Fibroblast of gingiva (primary cell): Measurements from ENCODE around the gene CHCHD10.
A peak's percentile ranks its signal among the peaks of the same experiment; 100 is the strongest.
"Not testable (repeated sequence)": the region's sequence is repeated elsewhere in the genome, so short reads cannot be mapped to it uniquely, and the experiment has no call there.

Source experiments
- DNase-seq: peaks from one replicate; pipeline ENCODE4 v3.0.0-alpha.2; 2011; ENCODE audit warnings: low read depth

Gene CHCHD10

DNA sequence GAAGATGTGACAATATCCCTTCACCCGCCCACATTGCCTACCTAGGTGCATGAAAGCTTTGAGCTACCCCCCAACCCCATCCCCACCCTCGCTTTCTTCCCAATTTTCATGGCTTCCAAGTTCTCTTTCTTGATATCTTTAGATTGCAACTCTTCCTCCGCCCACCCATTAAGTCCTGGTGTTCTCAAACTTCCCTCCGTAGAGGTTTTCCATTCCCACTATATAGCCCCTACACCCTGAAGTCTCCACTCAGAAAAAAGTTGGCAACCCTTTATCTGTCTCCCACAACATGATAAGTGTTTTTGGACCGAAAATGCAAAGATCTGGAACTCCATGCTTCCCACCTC lies 17.4 kb downstream of the CHCHD10 start:
- no peak for DNase-seq

DNA sequence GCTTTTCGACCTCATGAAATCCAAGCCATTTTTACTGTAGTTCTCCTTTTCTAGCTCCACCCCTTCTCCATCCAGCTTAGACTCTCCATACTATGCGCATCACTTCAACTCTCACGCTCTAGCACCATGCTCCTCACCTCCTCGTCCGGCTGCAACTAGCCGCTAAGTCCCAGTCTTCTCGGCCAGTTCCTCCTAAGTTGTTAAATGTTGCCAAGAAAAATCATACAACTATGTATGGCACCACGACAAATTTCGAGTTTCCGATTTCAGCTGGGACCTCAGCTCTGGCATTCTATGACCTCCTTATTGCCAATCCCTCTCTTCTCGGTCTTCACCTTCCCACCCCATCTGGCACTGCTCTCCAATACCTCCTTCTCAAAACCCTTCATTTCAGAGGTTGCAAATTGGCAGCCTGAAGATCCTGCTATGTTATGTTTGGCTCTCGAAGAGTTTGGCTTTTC lies 17.9 kb downstream of the CHCHD10 start:
- DNase-seq = peak; percentile 34

DNA sequence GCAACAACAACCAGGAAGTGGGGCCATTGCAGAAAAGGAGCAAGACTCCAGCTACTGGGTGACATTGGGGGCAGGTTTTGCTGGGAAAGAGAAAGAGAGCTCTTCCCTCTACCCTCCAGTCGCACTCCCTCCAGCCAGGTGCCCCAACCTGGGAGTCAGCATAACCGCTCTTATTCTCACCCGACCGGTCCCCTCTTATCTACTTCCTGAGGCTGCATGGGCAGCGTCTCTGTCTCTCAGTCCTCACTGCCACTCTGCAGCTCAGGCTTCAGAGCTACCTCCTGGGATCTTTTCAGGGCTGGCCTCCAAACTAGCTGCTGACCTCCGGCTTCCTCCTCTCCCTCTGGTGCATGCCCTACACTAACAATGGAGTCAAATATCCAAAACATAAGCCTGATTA lies 22.0 kb downstream of the CHCHD10 start:
- no peak for DNase-seq

DNA sequence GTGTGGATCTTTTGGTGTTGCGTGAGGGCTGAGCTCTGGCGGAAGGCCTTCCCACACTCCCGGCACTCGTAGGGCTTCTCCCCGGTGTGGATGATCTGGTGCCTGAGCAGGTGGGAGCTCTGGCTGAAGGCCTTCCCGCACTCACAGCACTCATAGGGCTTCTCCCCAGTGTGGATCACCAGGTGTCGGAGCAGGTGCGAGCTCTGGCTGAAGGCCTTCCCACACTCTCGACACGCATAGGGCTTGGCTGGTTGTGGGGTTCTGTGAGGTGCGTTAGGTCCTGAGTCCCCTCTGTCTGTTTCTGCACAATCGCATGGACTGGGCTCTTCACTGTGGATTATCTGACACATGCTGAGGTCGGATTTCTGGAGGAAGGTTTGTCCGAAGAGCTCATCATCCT lies 23.3 kb downstream of the CHCHD10 start:
- DNase-seq = no peak

DNA sequence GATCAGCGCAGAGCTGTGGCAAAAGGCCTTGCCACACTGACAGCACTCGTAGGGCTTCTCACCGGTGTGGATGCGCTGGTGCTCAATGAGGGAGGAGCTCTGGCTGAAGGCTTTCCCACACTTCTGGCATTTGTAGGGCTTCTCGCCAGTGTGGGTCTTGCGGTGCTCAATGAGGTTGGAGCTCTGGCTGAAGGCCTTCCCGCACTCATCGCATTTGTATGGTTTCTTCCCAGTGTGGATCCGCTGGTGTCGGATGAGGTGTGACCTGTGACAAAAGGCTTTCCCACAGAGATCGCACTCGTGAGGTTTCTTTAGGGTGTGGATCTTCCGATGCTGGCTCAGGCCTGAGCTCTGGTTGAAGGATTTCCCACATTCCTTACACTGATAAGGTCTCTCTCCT lies 23.8 kb downstream of the CHCHD10 start:
- DNase-seq = no peak

DNA sequence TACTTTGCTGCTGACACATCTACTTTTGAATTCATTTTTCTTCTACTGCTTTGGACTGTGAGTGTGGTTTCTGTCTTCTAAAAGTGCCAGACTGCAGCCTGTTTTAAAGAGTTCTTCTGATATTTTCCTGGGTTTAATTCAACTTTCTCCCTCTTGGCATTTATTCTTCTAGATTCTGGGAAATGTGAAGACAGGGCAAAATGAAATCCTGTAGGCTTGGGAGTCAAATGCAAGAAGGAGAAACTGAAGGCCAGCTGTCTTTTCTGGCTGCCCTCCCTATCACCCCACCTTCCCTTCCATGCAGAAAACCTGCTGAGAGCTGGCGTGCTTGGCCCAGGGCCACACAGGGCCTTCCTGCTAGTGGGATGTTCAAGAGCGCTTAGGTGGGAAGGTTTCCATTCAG lies 24.5 kb downstream of the CHCHD10 start:
- DNase-seq = no peak

DNA sequence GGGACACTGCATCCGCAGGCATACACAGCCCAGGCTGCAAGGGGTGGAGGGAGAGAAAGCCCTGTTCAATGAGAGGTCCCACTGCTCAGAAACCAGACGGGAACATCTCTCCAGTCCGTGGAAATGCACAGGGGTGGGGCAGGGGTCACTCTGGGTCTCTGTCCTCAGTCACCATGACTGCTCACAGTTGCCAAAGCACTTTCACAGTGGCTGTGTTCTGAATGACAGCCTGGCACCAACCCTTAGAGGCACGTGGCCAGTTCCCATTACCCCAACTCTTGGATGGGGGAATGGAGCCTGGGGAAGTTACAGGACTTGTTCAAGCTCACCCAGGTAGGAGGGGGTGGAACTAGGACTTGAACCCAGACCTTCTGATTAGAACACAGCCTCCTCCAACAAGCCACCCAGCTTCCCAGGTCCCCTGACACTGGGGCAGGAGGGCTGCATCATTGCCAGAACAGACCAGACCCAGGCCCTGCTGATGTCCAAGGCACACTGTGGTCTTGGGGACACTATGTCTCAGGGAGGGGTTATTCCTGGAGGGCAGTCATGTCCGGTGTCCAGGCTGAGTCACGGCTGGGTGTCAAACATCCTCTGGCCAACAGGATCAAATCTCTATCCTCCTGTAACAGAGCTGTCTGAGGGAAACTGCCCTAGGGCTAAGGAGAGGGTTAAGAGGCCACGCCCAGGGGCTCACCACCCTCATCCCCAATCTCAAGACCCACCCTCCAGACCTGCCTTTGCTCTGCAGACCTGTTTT lies 25.1 kb downstream of the CHCHD10 start:
- DNase-seq = no peak

DNA sequence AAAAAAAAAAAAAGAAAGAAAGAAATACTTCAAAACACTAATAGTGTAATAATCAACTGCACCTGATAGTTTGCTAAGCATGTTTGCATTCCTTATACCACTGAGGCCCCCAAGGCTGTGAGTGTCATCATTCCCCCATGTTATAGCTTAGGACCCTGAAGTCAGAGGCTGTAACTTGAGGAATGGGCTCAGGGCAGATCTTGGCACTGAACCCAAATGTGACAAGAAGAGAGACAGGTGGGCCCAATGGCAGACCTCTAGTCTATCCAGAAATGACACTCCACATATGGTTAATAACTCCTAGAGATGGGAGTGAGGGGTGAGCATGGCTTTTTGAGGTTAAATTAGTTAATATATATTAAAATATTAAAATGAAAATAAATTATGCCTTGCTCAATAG lies 30.1 kb downstream of the CHCHD10 start:
- no peak for DNase-seq

DNA sequence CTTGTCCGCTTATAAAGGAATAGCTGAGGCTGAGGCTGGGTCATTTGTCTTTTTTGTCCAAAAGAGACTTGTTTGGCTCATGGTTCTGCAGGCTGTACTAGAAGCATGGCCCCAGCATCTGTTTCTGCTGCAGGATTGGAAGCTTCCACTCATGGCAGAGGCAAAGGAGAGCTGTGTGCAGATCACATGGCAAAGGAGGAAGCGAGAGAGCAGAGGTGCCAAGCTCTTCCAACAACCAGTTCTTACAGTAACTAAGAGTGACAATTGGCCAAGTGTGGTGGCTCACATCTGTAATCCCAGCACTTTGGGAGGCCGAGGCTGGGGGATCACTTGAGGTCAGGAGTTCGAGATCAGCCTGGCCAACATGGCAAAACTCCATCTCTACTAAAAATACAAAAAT lies 39.7 kb downstream of the CHCHD10 start:
- DNase-seq = not testable (repeated sequence)

DNA sequence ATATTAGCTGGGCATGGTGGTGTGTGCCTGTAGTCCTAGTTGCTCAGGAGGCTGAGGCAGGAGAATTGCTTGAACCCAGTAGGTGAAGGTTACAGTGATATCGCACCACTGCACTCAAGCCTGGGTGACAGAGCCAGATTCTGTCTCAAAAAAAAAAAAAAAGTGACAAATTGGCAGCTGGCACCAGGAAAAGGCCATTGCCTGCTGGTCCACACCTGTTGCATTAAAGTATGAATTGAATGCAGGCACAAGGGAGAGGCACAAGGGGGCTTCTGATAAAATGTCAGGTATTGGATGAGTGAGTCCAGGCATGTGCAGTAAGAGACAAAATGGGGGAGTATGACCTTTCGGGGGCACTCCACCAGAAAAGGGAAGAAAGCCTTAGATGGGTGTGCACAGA lies 45.0 kb downstream of the CHCHD10 start:
- DNase-seq = no peak

DNA sequence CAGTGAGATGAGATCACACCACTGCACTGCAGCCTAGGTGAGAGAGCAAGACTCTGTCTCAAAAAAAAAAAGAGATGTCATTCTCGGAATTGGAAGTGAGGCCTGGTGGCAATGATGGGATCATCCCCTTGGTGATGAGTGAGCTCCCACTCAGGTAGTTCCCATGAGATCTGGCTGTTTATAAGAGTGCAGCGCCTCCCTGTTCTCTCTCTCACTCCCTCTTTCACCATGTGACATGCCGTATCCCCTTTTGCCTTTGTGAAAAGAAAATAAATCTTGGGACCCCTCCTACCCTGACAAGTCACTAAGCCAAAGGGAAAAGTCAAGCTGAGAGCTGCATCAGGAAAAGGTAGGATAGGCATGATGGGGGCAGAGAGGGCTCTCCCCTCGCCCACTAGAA lies 45.6 kb downstream of the CHCHD10 start:
- DNase-seq = no peak

DNA sequence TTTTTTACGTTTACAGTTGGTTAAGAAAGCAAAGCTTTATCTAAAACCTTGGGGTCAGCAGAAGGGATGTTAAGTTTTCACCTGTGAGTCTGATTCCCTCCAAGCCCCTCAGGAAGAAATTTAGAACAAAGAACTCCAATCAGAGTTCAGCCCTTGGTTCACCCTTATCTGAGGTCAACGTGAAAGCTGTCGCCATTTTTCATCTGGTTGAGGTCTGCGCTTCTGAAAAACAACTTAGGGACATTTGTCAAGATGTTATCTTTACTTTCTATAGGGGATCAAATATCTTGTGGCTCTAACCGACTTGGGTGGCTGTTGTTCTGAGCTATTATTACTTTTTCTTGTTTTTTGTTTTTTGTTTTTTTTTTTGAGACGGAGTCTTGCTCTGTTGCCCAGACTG lies 46.9 kb downstream of the CHCHD10 start:
- DNase-seq = no peak

DNA sequence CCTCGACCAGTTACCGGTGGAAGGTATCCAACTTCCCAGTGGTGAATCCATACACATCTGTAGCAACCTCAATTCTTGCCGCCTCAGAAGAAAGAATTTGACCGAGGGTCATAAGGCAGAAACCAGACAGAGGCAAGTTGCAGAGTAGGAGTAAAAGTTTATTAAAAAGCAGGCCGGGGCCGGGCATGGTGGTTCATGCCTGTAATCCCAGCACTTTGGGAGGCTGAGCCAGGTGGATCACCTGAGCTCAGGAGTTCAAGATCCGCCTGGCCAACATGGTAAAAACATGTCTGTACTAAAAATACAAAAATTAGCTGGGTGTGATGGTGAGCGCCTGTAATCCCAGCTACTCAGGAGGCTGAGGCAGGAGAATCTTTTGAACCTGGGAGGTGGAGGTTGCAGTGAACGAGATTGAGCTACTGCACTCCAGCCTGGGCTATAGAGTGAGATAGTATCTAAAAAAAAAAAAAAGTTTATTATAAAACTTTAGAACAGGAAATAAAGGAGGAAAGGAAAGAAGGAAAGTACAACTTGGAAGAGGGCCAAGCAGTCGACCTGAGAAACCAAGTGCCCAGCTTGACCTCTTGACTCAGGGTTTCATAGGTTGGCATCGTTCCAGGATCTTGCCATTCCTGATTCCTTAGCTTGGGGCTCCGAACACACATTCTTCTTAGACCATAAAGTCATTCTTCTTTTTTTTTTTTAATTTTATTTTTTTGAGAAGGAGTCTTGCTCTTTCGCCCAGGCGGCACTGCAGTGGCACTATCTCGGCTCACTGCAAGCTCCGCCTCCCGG lies 49.2 kb downstream of the CHCHD10 start:
- DNase-seq = no peak

DNA sequence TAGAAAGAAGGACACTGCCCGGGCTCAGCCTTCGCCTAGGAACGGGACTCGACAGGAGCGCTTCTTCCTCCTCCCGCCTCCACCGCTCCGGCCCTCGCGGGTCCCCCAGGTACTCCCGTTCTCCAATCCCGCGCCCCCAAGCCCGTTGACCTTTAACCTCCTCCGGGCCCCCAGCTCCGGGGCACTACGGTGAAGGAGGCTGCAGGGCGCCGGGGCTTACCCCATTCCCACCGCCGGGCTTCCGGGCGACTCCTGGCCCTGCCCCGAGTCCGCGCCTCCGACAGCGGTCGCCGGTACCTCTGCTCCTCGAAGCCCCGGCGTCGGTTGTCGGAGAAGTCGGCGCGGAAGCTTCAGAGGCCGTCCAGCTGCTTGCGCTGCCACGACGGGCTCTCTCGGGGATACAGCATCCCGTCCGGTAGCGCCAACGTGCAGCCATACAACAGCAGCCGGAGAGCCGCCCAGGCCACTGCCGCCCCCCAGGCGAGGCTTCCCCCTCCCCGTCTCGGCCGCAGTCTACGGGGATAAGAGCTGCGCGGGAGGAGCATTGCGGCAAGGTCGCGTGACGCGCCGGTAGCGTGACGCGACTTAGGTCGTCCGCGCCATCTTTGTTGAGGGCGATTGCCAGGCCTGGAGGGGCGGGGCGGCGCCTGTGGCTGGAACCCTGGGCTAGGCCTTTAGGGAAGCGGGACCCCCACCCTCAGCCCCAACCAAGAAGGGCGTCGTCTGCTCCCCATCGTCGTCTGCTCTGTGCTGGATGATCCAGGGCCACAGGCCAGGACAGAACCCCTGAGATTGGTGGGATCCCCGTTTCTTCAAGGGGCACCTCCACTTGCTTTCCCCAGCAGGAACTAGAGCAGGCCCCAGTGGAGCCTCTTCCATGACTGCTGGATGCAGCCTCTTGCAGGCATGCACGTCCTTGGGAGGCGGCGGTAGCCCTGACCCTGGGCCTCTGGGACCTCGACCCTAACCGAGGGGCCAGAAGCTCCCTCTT lies 50.7 kb downstream of the CHCHD10 start:
- peak; percentile 84 for DNase-seq
